ENCODE measurements around the gene OR11G2. TPM values are rescaled to one million over a fixed set of nuclear protein-coding genes. Genes with fewer than 3 reads are reported as not detected.

The OR11G2 gene
- total and polyA plus RNA-seq, 7 donors = not detected

GRCh38 chr14:20247646-20248246 is 57.0 kb downstream of the OR11G2 start:
- H3K4me1 ChIP-seq = no peaks in the 10 kb centered on the region
- intact Hi-C loops (cut with DNase I) = no loop called here
- H3K27me3 ChIP-seq (ENCODE audit: insufficient read depth in 3 of 3, low read length in 2 of 3) = no peaks in the 10 kb centered on the region
- TF ChIP-seq CTCF (IDR thresholded peaks at IDR 0.05) = no peak
- no peak overlapping the region for H3K27ac ChIP-seq
- ATAC-seq = no peak
- 46 to 57% (median 53%) methylated on average over 3 of the region's 3 CpGs for WGBS, 3 donors
- H3K36me3 ChIP-seq (ENCODE audit: insufficient read depth in 1 of 2, low read depth in 1 of 2) = no peaks in the 10 kb centered on the region
- H3K4me3 ChIP-seq = no peak overlapping the region
- peaks cover 3% of the 10 kb centered on the region for H3K9me3 ChIP-seq
- no peak for DNase-seq

Other genes starting within 250 kb of the OR11G2 start
- not detected for gene OR4K15, start 215.3 kb upstream of the OR11G2 start, total RNA-seq
- gene OR4K15, start 215.3 kb upstream of the OR11G2 start, polyA plus RNA-seq = not detected
- gene OR4Q2, start 188.7 kb upstream of the OR11G2 start, total RNA-seq = not detected
- not detected for gene OR4Q2, start 188.7 kb upstream of the OR11G2 start, polyA plus RNA-seq
- not detected for gene OR4K14, start 171.6 kb upstream of the OR11G2 start, total RNA-seq
- not detected for gene OR4K14, start 171.6 kb upstream of the OR11G2 start, polyA plus RNA-seq
- gene OR4K13, start 154.9 kb upstream of the OR11G2 start, total RNA-seq = not detected
- not detected for gene OR4K13, start 154.9 kb upstream of the OR11G2 start, polyA plus RNA-seq
- gene OR4L1, start 130.9 kb upstream of the OR11G2 start, total RNA-seq = not detected
- gene OR4L1, start 130.9 kb upstream of the OR11G2 start, polyA plus RNA-seq = not detected
- gene OR4K17, start 80.2 kb upstream of the OR11G2 start, total RNA-seq = not detected
- not detected for gene OR4K17, start 80.2 kb upstream of the OR11G2 start, polyA plus RNA-seq
- not detected for gene OR4N5, start 52.1 kb upstream of the OR11G2 start, total RNA-seq
- gene OR4N5, start 52.1 kb upstream of the OR11G2 start, polyA plus RNA-seq = not detected
- not detected for gene OR11H6, start 32.8 kb downstream of the OR11G2 start, total RNA-seq
- not detected for gene OR11H6, start 32.8 kb downstream of the OR11G2 start, polyA plus RNA-seq
- gene OR11H7, start 38.1 kb downstream of the OR11G2 start, total RNA-seq = not detected
- not detected for gene OR11H7, start 38.1 kb downstream of the OR11G2 start, polyA plus RNA-seq
- not detected for gene OR11H4, start 48.4 kb downstream of the OR11G2 start, total RNA-seq
- gene OR11H4, start 48.4 kb downstream of the OR11G2 start, polyA plus RNA-seq = not detected
- gene TTC5, start 115.1 kb downstream of the OR11G2 start, total RNA-seq = 10 to 100 TPM in 1 of 4 donors, 1 to 10 TPM in 3; 4.2 to 10.4 (median 7.5) TPM
- gene TTC5, start 115.1 kb downstream of the OR11G2 start, polyA plus RNA-seq = 1 to 10 TPM; 3.2 to 7.6 (median 3.5) TPM
- gene CCNB1IP1, start 142.4 kb downstream of the OR11G2 start, total RNA-seq = 10 to 100 TPM; 11.9 to 37.0 (median 28.1) TPM
- gene CCNB1IP1, start 142.4 kb downstream of the OR11G2 start, polyA plus RNA-seq = 10 to 100 TPM; 35.9 to 67.4 (median 46.0) TPM
- 10 to 100 TPM; 10.2 to 17.4 (median 14.7) TPM for gene PARP2, start 152.7 kb downstream of the OR11G2 start, total RNA-seq
- 10 to 100 TPM; 14.5 to 30.1 (median 18.2) TPM for gene PARP2, start 152.7 kb downstream of the OR11G2 start, polyA plus RNA-seq
- gene TEP1, start 222.6 kb downstream of the OR11G2 start, total RNA-seq = 10 to 100 TPM; 14.7 to 44.8 (median 21.2) TPM
- gene TEP1, start 222.6 kb downstream of the OR11G2 start, polyA plus RNA-seq = 1 to 10 TPM; 4.2 to 6.8 (median 6.7) TPM
- gene KLHL33, start 245.3 kb downstream of the OR11G2 start, total RNA-seq = 10 to 100 TPM in 2 of 4 donors, 1 to 10 TPM in 2; 2.3 to 19.5 (median 9.8) TPM
- 1 to 10 TPM in 2 of 3 donors, under 1 TPM in 1; 0.30 to 2.8 (median 1.3) TPM for gene KLHL33, start 245.3 kb downstream of the OR11G2 start, polyA plus RNA-seq

All from psoas muscle (tissue), 8 donors.